ENCODE measurements around the gene AZU1.
A peak's percentile ranks its signal among the peaks of the same experiment; 100 is the strongest.

Gene AZU1

DNA sequence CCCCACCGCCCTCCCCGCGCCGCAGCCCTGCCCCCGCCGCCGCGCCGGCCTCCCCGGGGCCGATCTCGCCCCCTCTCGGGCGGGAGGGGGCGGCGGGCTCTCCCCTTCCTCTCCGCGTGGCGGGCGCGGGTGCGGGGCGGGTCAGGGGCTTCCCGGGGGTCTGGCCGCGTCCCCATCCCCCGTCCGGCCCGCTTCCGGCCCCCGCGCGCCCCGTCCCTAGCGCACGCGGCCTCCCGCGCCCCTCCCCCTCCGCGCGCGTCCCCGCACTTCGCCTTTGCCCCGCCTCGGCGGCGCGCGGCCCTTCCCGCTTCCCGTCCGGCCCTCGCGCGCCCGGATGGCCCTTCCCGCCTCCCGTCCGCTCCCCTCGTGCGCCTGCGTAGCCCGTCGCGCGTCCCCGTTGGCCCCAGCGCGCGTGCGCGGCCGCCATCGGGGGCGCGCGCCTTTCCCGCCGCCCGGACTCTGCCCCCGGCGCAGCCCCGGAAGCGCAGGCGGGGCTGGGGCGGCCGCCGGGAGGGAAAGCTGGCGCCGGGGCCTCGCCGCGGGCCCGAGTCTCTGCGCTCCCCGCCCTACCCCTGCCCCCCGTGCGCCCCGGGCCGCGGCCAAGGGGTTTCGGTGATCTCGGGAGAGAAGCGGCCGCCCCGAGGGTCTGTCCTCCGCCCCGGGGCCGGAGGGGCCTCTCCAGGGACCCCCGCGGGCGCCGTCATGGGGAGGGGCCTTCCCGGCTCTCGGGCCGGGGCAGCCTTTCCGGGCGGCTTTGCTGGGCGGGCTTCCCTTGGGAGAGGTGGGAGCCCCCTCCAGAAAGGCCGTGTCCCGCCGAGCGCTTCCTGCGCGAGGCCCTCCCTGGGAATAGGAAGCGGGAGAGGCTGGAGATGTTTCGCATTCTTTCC lies 29.9 kb upstream of the AZU1 start:
- peak; percentile 62 for DNase-seq

GRCh38 chr19:798415-799075 lies 29.1 kb upstream of the AZU1 start:
- no peak for DNase-seq

DNA sequence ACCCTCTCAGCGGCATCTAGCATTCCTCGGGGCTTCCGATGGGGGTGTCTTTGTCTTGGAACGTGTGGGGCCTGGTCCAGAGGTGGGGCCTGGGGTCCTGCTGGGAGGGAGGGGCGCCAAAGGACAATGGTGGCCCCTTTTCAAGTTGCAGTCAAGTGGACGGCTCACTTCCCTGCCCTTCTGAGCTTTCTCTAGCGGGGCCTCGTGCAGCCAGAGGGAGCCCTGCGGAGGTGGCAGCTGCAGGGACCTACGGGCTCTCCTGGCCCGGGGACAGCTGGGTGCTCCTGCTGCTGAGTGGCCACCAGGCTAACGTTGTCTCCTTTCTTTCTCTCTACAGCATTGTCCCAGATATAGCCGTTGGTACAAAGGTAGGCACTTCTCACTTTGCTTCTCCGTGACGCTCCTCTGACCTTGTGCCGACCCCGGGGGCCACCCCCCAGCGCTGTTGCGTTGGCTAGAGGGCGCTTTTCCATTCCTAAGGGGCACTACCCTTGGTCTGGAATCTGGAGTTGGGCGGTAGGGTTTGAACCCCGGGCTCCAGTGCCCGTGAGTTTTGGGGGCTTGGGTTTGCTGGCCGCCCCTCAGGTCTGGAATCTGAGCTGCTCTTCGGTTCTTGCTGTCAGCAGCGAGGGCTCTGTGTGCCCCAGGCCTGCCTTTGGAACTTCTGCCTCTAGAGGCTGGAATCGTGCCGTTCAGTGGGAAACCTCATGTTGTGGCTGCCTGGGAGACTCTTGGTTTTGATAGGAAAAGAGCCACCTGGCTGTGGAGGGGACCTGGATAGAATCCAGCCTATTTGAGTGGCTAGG lies 28.4 kb upstream of the AZU1 start:
- DNase-seq = no peak

- no peak for DNase-seq
Observed at GRCh38 chr19:800360-801029, 27.1 kb upstream of the AZU1 start.

- DNase-seq = no peak
Observed at GRCh38 chr19:801030-801860, 26.4 kb upstream of the AZU1 start.

DNA sequence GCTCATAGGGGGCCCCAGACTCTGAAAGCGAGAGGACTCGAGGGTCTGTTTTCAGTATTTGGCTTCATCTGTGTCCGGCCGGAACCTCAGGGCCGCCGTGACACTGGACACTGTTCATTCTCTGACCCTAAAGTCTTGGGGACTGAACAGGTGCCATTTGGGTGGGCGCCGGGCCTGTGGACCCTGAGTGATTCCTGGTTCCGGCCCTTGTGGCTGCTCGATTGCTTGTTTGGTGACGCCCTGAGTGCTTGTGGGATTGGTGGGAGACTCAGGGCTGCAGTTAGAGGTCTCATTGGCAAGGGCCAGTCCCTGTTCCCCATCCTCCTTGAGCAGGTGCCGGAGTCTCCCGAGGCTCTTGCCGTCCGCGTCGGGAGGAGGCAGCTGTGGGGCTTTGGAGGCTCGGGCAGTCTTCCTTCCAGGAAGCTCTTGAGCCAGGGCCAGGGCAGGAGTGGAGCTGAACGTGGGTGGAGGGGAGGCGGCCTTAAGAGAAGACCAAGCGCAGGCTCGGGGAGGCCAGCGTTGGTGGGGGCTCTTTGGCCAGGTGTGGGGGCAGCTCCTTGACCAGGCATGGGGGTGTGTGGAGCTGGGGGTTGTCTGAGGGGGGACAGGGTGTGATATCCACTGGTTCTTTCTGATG lies 25.7 kb upstream of the AZU1 start:
- DNase-seq = no peak

DNA sequence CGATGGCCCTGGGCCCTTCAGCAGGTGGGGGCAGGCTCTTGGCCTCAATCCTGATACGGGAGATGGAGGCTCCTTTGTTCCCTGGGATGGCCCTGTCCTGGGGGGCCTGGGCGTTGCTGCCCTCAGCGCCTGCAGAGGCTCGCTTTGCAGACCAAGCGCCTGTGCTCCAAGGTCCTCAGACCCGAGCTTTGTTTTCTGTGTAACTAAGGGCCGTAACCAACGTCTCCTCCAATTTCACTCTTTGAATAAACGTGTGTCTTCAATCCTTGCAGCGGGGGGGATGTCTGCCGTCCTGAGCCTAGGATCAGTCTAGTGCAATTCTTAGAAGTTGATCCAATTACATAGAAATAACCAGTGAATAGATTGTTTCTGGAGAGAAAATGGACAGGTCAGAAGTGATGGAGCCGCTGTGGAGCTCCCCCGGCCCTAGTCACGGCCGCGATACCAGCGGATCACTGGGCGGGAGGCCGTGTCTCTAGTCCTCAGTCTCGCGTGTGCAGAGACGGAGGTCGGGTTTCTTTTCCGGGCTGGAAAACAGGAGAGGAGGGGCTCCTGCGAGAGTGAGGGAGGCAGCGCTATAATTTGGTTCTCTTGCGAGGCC lies 25.0 kb upstream of the AZU1 start:
- DNase-seq = no peak

DNA sequence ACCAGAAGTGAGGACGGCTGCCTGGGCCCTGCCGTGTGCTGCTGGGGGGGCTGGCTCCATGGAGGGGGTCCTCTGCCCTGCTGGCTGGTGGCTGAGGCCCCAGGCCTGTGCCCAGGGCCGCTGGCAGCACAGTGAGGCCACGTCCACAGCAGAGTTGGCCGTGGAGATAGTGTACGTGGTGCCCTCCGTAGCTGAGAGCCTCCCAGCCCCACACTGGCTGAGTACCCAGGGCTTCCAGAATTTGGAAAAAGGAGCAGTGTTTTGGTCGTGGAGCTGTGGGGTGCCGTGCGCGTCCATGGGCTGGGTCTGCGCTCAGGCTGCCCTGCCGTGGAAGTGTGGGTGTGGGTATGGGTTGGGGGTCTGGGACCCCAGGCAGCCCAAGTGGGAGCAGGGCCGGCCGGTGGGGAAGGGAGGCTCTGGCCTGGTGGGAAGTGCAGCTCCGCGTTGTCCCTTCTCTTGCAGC lies 24.5 kb upstream of the AZU1 start:
- DNase-seq = no peak

GRCh38 chr19:803686-804418 lies 23.8 kb upstream of the AZU1 start:
- no peak for DNase-seq

GRCh38 chr19:804419-805165 lies 23.0 kb upstream of the AZU1 start:
- no peak for DNase-seq

DNA sequence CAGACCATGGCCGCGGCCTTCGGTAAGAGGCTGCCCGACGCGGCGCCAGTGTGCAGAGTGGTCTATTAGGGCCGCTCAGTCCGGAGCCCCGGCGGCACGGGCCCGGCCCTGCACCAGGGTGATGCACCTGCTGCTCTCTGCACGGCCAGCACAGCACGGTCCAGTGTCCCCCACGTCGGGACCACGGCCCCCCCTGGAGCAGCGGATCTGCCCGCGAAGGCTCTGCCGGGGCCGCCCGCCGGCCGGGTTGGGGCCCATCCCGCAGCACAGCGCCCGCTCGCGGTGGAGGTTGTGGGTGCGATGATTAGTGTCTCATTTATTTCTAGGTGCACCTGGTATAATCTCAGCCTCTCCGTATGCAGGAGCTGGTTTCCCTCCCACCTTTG lies 22.5 kb upstream of the AZU1 start:
- DNase-seq = no peak

DNA sequence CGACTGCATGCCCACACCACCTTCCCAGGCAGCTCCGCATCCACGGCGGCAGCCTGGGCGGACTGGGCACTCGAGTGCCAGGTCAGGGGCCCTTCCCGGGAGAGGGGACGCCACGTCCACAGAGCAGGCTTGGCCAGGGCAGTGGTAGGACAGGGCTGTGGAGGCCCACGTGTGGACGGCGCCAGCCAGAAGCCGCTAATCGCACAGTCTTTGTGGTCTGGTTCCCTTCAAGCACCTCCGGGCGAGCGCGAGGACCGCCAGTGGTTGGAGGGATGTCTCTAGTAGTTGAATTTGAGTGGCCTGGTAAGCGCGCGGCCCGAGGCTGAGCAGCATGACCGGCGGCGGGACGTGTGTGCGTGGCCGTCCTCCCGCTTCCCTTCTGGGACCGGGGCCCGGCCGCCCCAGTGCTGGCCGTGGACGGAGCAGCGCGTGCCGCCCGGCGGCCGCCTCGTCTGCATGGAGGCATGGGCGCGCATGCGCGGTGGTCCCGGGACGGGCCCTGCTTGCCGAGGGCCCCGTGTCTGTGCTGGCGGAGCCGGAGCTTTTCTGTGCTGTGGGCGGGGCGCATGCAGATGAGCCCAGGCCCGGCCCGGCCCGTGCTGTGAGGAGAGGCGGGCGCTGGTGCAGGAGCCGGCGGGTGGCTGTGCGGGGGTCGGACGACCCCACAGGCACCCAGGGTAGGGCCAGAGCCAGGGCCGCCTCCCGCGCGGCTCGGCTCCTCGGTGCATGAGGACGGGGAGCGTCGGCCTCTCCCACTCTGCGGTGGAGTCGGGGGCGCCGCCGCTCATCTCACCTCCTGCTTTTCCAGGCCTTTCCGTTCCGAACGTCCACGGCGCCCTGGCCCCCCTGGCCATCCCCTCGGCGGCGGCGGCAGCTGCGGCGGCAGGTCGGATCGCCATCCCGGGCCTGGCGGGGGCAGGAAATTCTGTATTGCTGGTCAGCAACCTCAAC lies 21.8 kb upstream of the AZU1 start:
- DNase-seq = no peak

DNA sequence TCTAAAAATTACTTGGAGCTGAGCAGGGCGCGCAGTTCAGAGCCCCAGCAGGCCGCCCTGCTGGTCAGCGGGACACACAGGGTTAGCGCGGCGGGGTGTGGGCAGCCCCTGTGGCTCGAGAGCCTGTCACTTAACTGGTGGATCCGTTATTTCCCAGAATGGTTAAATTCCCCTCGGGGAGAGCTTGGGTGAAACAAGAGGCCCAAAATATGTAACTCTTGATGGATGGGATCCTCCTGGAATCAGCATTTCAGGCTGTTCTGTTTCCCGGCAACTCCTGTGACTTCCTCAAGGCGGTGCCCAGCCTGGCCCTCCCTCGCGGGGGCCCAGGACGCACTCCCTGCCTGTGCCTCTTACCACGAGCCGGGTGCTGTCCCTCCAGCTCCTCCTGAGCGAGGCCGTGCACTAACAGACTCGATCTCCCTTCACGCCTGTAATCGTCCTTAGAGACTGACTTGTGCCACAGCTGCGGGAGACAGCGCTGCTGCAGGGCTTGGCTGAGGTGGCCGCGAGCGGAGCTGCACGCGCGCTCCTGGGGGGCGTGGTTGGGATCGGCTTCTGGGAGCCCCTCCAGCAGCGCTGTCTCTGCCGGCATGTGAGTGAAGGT lies 20.7 kb upstream of the AZU1 start:
- no peak for DNase-seq

DNA sequence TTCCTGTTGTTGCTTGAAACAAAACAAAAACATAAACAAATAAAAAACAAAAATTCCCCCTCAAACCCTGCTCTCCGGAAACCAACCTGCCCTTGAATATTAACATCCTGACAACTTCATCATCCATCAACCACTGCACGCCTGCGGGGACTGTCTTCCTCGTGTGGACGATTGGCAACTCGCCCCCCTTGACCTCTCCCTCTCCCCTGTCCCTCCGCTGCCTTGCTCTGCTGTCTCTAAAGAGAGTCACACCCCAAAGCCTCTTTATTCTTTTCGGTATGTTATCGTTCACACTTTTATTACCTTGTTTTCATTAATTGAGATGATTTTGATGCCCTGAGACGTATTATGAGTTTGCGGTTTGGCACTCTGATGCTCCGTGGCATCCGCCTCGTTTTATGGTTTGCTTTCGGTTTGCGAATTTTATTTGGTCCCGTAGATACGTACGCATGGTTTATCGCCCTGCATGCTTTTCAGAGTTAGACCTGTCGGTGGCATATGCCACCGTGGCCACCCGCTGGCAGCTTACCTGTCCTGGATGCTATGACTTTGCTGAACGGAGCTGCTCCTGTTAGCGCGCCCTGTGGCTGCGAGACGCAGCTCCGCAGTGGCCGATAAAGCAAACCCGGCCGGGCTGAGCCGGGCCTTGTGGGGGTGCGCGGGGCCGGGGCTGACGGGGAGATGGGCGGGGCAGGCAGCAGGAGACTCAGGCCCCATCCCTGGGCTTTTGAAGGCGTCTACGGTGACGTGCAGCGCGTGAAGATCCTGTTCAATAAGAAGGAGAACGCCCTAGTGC lies 19.8 kb upstream of the AZU1 start:
- DNase-seq = no peak

DNA sequence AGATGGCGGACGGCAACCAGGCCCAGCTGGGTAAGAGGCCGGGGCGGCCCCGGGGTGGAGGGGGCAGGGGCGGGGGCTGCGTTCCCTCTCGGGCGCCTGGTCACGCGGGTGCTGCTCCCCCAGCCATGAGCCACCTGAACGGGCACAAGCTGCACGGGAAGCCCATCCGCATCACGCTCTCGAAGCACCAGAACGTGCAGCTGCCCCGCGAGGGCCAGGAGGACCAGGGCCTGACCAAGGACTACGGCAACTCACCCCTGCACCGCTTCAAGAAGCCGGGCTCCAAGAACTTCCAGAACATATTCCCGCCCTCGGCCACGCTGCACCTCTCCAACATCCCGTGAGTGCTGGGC lies 19.2 kb upstream of the AZU1 start:
- DNase-seq = no peak

DNA sequence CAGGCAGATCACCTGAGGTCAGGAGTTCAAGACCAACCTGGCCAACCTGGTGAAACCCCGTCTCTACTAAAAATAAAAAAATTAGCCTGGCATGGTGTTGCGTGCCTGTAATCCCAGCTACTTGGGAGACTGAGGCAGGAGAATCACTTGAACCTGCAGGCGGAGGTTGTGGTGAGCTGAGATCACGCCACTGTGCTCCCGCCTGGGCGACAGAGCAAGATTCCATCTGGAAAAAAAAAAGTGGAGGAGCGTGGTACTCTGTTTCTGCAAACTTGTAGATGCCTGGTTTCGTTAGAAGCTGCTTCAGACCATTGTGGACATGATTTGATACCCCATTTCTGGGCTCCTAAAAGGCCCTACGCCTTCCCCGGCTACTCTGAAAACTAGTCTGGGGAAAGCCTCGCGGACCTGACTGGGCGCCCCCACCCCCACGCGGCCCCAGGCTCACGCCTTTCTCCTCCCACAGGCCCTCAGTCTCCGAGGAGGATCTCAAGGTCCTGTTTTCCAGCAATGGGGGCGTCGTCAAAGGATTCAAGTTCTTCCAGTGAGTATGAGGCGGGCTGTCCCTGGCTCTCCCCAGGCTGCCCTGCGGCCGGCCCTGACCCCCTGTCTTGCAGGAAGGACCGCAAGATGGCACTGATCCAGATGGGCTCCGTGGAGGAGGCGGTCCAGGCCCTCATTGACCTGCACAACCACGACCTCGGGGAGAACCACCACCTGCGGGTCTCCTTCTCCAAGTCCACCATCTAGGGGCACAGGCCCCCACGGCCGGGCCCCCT lies 17.4 kb upstream of the AZU1 start:
- DNase-seq = no peak
